IMR-90 (cell line): ENCODE data around the gene ITFG1. TPM values are rescaled to one million over a fixed set of nuclear protein-coding genes. Genes with fewer than 3 reads are reported as not detected.
"Not testable (repeated sequence)": the region's sequence is repeated elsewhere in the genome, so short reads cannot be mapped to it uniquely, and the experiment has no call there.

Experiments used
- ATAC-seq: fragments of 200-7000 bp; cut with Tn5 transposase; 2 replicates; pipeline ENCODE4 v1.9.1; 2020; ENCODE audit warnings: low read depth, mild to moderate bottlenecking, moderate library complexity
- BruUV-seq: library from RNA; stranded (reverse); fragments of 400-500 nt; replicated peaks from 2 replicates; lab custom pipeline; 2021; lab: Mats Ljungman, UMichigan
- CTCF ChIA-PET: fragments of 300-600 bp; formaldehyde crosslinking; extraction: SDS; loops from one replicate; lab custom pipeline; 2021; ENCODE audit warnings: antibody characterized with exemption; lab: Yijun Ruan, JAX
- POLR2A ChIA-PET: fragments of 300-600 bp; sonication (Branson Sonifier 250); formaldehyde crosslinking; loops from one replicate; lab custom pipeline; 2022; ENCODE audit warnings: antibody characterized with exemption; ENCODE audit not compliant: unreplicated experiment; lab: Charles Lee
- DNase-seq: peaks from one replicate; pipeline ENCODE4 v3.0.0; 2013
- H2AFZ ChIP-seq: replicated peaks from 2 replicates; pipeline ENCODE3; 2013; ENCODE audit warnings: low read length, mild to moderate bottlenecking; ENCODE audit not compliant: poor library complexity
- H2AK5ac ChIP-seq: 2 replicates; pipeline ENCODE4 v1.6.1; 2013; ENCODE audit warnings: low read depth, low read length, inconsistent platforms
- H2AK9ac ChIP-seq: replicated peaks from 2 replicates; pipeline ENCODE3; 2013; ENCODE audit warnings: mild to moderate bottlenecking, low read depth, low read length, moderate library complexity; ENCODE audit not compliant: poor library complexity
- H2BK120ac ChIP-seq: 2 replicates; pipeline ENCODE4 v1.6.1; 2013; ENCODE audit warnings: low read depth, low read length, inconsistent platforms
- H2BK15ac ChIP-seq: 3 replicates; pipeline ENCODE4 v1.6.1; 2013; ENCODE audit warnings: low read depth, low read length, inconsistent platforms
- H2BK20ac ChIP-seq: 2 replicates; pipeline ENCODE4 v1.6.1; 2013; ENCODE audit warnings: low read depth, mild to moderate bottlenecking, inconsistent platforms, low read length, moderate library complexity
- H2BK5ac ChIP-seq: 2 replicates; pipeline ENCODE4 v1.6.1; 2013; ENCODE audit warnings: mild to moderate bottlenecking, low read depth, low read length, inconsistent platforms; ENCODE audit not compliant: poor library complexity, severe bottlenecking
- H3K14ac ChIP-seq: replicated peaks from 2 replicates; pipeline ENCODE4 v1.6.1; 2013; ENCODE audit warnings: low read depth, low read length, inconsistent platforms
- H3K18ac ChIP-seq: 2 replicates; pipeline ENCODE4 v1.6.1; 2013; ENCODE audit warnings: low read depth, low read length, control low read depth
- H3K23ac ChIP-seq: 2 replicates; pipeline ENCODE4 v1.6.1; 2013; ENCODE audit warnings: low read depth, low read length, inconsistent platforms
- H3K27ac ChIP-seq: 2 replicates; pipeline ENCODE4 v1.5.1; 2013; ENCODE audit warnings: mild to moderate bottlenecking, control low read depth, low read length; ENCODE audit not compliant: insufficient read depth
- H3K27me3 ChIP-seq: 2 replicates; pipeline ENCODE4 v1.6.1; 2013; ENCODE audit warnings: low read length; ENCODE audit not compliant: control insufficient read depth, insufficient read depth
- H3K36me3 ChIP-seq: 2 replicates; pipeline ENCODE4 v1.6.1; 2013; ENCODE audit warnings: low read length, mixed read lengths; ENCODE audit not compliant: control insufficient read depth, insufficient read depth
- H3K4ac ChIP-seq: 2 replicates; pipeline ENCODE4 v1.6.1; 2013; ENCODE audit warnings: low read depth, low read length, inconsistent platforms
- H3K4me1 ChIP-seq: 2 replicates; pipeline ENCODE4 v1.6.1; 2013; ENCODE audit warnings: low read length, mixed read lengths; ENCODE audit not compliant: control insufficient read depth, insufficient read depth
- H3K4me2 ChIP-seq: 2 replicates; pipeline ENCODE4 v1.6.1; 2013; ENCODE audit warnings: low read depth, mild to moderate bottlenecking, control low read depth, low read length, moderate library complexity
- H3K4me3 ChIP-seq: 2 replicates; pipeline ENCODE4 v1.5.1; 2013; ENCODE audit warnings: low read depth, mild to moderate bottlenecking, control low read depth, low read length, moderate library complexity; ENCODE audit not compliant: insufficient read depth
- H3K56ac ChIP-seq: 2 replicates; pipeline ENCODE4 v1.6.1; 2013; ENCODE audit warnings: low read length, inconsistent platforms; ENCODE audit not compliant: insufficient read depth; ENCODE audit errors: extremely low read depth
- H3K79me1 ChIP-seq, 2 experiments: 2 replicates each; pipeline ENCODE4 v1.6.1; 2013; ENCODE audit warnings: low read length in 2 of 2, inconsistent platforms in 1 of 2, low read depth in 1 of 2
- H3K9ac ChIP-seq: 2 replicates; pipeline ENCODE4 v1.6.1; 2013; ENCODE audit warnings: low read depth, low read length, control low read depth
- H3K9me1 ChIP-seq: 2 replicates; pipeline ENCODE4 v1.6.1; 2013; ENCODE audit warnings: low read length, inconsistent platforms; ENCODE audit not compliant: insufficient read depth
- H3K9me3 ChIP-seq: 2 replicates; pipeline ENCODE4 v1.6.1; 2013; ENCODE audit warnings: low read length; ENCODE audit not compliant: control insufficient read depth, insufficient read depth
- H4K20me1 ChIP-seq: 2 replicates; pipeline ENCODE4 v1.6.1; 2013; ENCODE audit warnings: low read length, inconsistent platforms; ENCODE audit not compliant: insufficient read depth
- H4K5ac ChIP-seq: 2 replicates; pipeline ENCODE4 v1.6.1; 2013; ENCODE audit warnings: mild to moderate bottlenecking, low read depth, low read length, control low read depth
- H4K8ac ChIP-seq, 2 experiments: 2 replicates each; pipeline ENCODE4 v1.6.1; 2013; ENCODE audit warnings: low read depth in 2 of 2, low read length in 2 of 2, control low read depth in 1 of 2, inconsistent platforms in 1 of 2
- H4K91ac ChIP-seq: 2 replicates; pipeline ENCODE4 v1.6.1; 2013; ENCODE audit warnings: low read depth, low read length, inconsistent platforms; ENCODE audit not compliant: insufficient read depth
- WGBS, 2 experiments: methylation state at CpG; one replicate each; pipeline versions ENCODE4 v1.1.5 to v1.1.7; 2013; ENCODE audit warnings: missing lambda C conversion rate in 2 of 2; ENCODE audit not compliant: insufficient read length in 1 of 2; ENCODE audit errors: extremely low coverage in 2 of 2; 5-methylcytosine and 5-hydroxymethylcytosine counted together
- dilution Hi-C: fragments of 300-500 bp; cut with HindIII; formaldehyde crosslinking; loops from one replicate; pipeline ENCODE4 v1.14.3; 2018; ENCODE audit warnings: low sequenced_read_pairs; ENCODE audit not compliant: unreplicated experiment
- in situ Hi-C: fragments of 300-500 bp; cut with MboI; formaldehyde crosslinking; loops from 3 replicates; pipeline ENCODE4 v1.14.3; 2019; ENCODE audit warnings: low sequenced_read_pairs, inconsistent platforms, mixed read lengths
- intact Hi-C: fragments of 100-400 bp; cut with micrococcal nuclease; formaldehyde crosslinking; loops from 2 replicates; pipeline ENCODE4 v1.10.0; 2022
- polyA plus RNA-seq, 3 experiments: library from polyadenylated mRNA; depleted of rRNA; stranded (reverse); fragments of >200 nt; gene quantifications; 2 replicates each; pipeline ENCODE4 v1.2.3, GENCODE V29; 2012; ENCODE audit warnings: low replicate concordance in 1 of 3
- total RNA-seq: library from RNA; depleted of rRNA; stranded (reverse); fragments of >200 nt; gene quantifications from 2 replicates; pipeline ENCODE4 v1.2.3, GENCODE V29; 2012

The ITFG1 gene
- total and polyA plus RNA-seq, 2 of the 4 experiments (the other 2 are of a cell fraction), result 54.3 to 60.4 TPM

GRCh38 chr16:47442884-47443283, 18.0 kb downstream of the ITFG1 start:
- H2AK9ac ChIP-seq, H4K20me1 ChIP-seq, H2AK5ac ChIP-seq, intact Hi-C loops, H3K9me1 ChIP-seq, H2BK15ac ChIP-seq, H3K27ac ChIP-seq, BruUV-seq, H2BK120ac ChIP-seq, ATAC-seq, H3K18ac ChIP-seq, H3K23ac ChIP-seq, dilution Hi-C loops, in situ Hi-C loops, H3K27me3 ChIP-seq, CTCF ChIA-PET, H3K14ac ChIP-seq, POLR2A ChIA-PET, H3K9me3 ChIP-seq, H2BK20ac ChIP-seq, H3K4me1 ChIP-seq, H4K8ac ChIP-seq, H3K4me3 ChIP-seq, DNase-seq, H4K5ac ChIP-seq, H4K91ac ChIP-seq, H3K4ac ChIP-seq, H3K36me3 ChIP-seq, H2BK5ac ChIP-seq, H2AFZ ChIP-seq, H3K56ac ChIP-seq, H3K9ac ChIP-seq, H3K4me2 ChIP-seq, H3K79me1 ChIP-seq: not testable (repeated sequence)

GRCh38 chr16:47440066-47440465, 20.8 kb downstream of the ITFG1 start:
- POLR2A ChIA-PET, H3K9ac ChIP-seq, H4K20me1 ChIP-seq, H3K4me1 ChIP-seq, H3K18ac ChIP-seq, H3K4me2 ChIP-seq, H3K4me3 ChIP-seq, ATAC-seq, H3K14ac ChIP-seq, H2BK20ac ChIP-seq, H4K5ac ChIP-seq, H4K91ac ChIP-seq, H3K9me1 ChIP-seq, H3K9me3 ChIP-seq, DNase-seq, H3K23ac ChIP-seq, H3K36me3 ChIP-seq, H4K8ac ChIP-seq, H3K79me1 ChIP-seq, H2AK5ac ChIP-seq, H3K56ac ChIP-seq, dilution Hi-C loops, H3K4ac ChIP-seq, H2BK120ac ChIP-seq, H2BK15ac ChIP-seq, H2BK5ac ChIP-seq, H3K27me3 ChIP-seq, H2AFZ ChIP-seq, H3K27ac ChIP-seq, H2AK9ac ChIP-seq, CTCF ChIA-PET, intact Hi-C loops, BruUV-seq, in situ Hi-C loops: not testable (repeated sequence)
- 100% methylated on average over 1 of the region's 3 CpGs; no CpG with 5 or more reads in 1 of the 2 experiments for WGBS, 2 experiments
